ENCODE results near the gene AHDC1. TPM values are rescaled to one million over a fixed set of nuclear protein-coding genes. Genes with fewer than 3 reads are reported as not detected.

The AHDC1 gene
- total RNA-seq, 1 experiment from 2014 or later, result 33.7 TPM

DNA sequence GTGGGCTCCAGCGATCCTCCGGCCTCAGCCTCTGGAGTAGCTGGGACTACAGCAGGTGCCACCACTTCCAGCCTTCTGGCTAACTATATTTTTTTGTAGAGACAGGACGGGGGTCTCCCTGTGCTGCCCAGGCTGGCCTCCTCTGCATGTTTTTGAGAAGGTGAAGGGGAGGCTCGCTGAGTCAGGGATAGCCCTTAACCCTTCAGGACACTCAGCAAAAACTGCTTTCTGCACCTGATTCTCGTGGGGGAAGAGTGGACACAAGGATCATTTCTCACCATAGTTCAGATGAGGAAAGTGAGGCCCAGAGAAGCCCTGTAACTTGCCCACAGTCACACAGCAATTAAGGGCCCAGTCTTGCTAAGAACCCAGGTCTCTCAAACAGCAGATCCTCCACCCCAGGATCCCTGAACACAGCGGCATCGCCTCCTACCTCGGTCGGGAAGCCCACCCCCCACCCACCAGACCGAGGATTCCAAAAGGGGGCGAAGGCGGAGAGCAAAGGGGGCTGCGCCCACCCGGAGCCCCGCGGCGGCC, 29.8 kb upstream of the AHDC1 start:
- ATAC-seq (no peak), DNase-seq (ENCODE audit: low read depth, low spot score) (no peak)
- no peaks in the 10 kb centered on the region for H3K36me3 ChIP-seq (ENCODE audit: control insufficient read depth in 1 of 2, insufficient read depth in 2 of 2, low read length in 2 of 2)
- intact Hi-C loops (cut with micrococcal nuclease), result no loop called here
- H3K9me3 ChIP-seq (ENCODE audit: control insufficient read depth in 1 of 2, insufficient read depth in 1 of 2, low read depth in 1 of 2, low read length in 2 of 2), result no peaks in the 10 kb centered on the region
- no peak overlapping the region for H3K9ac ChIP-seq (ENCODE audit: low read length)
- no peak for TF ChIP-seq ZNF274 (IDR thresholded peaks at IDR 0.05; ENCODE audit: low read depth, low read length)
- TF ChIP-seq EZH2 (IDR thresholded peaks at IDR 0.05), result no peak
- TF ChIP-seq SRF (IDR thresholded peaks at IDR 0.05; ENCODE audit: low read depth), result no peak
- TF ChIP-seq REST (IDR thresholded peaks at IDR 0.05; ENCODE audit: low read depth), result no peak
- TF ChIP-seq SIN3A (IDR thresholded peaks at IDR 0.05; ENCODE audit: low read depth), result no peak
- TF ChIP-seq EZH2phosphoT487 (IDR thresholded peaks at IDR 0.05; ENCODE audit: borderline replicate concordance), result no peak
- no peak for TF ChIP-seq FOSL1 (IDR thresholded peaks at IDR 0.05; ENCODE audit: low read depth)
- no peak for TF ChIP-seq TCF7L2 (IDR thresholded peaks at IDR 0.05; ENCODE audit: borderline replicate concordance, extremely low read depth, insufficient read depth, insufficient read length)
- H3K27ac ChIP-seq (ENCODE audit: low read depth, low read length), result no peak overlapping the region
- no TSS peak for BruUV-seq (replicated peaks)
- POLR2A ChIA-PET, result no interaction called here
- H3K4me3 ChIP-seq (replicated peaks in 1 of 2; ENCODE audit: low read depth in 1 of 2, low read length in 2 of 2), result no peak overlapping the region
- RAD21 ChIA-PET (ENCODE audit: low non-redundant PET in 1 of 2, low total read pairs in 2 of 2, uncharacterized antibody in 2 of 2, unreplicated experiment in 2 of 2), result interaction anchor here in 1 of 2 experiments (0.6 kb wide), 1 partner anchor 30 kb away, joined by 3 read pairs; the partner anchor contains the start of gene AHDC1
- no peak overlapping the region for H3K4me2 ChIP-seq (ENCODE audit: low read length)
- H4K20me1 ChIP-seq (ENCODE audit: insufficient read depth), result no peaks in the 10 kb centered on the region
- no peaks in the 10 kb centered on the region for H3K27me3 ChIP-seq (ENCODE audit: insufficient read depth, low read length)
- no peaks in the 10 kb centered on the region for H3K9me2 ChIP-seq (ENCODE audit: insufficient read depth)
- H3K79me2 ChIP-seq (ENCODE audit: insufficient read depth, low read length), result no peaks in the 10 kb centered on the region
- no peak overlapping the region for H2AFZ ChIP-seq (ENCODE audit: low read depth, low read length, poor library complexity, severe bottlenecking)
- CTCF ChIA-PET, result no interaction called here
- peaks cover 0 to 6% of the 10 kb centered on the region in 2 experiments; a peak in 2 of 4 replicates for H3K4me1 ChIP-seq (ENCODE audit: control insufficient read depth in 1 of 2, insufficient read depth in 2 of 2, low read length in 2 of 2)

Data from HCT116 (cell line).